CD4-positive, alpha-beta T cell treated with Interleukin-17A for 1 hour (primary cell): ENCODE data around the gene PDIA2.
"Not testable (repeated sequence)": the region's sequence is repeated elsewhere in the genome, so short reads cannot be mapped to it uniquely, and the experiment has no call there.

ENCODE experiments used
- DNase-seq: peaks from one replicate; pipeline ENCODE4 v3.0.0-alpha.2; 2020

PDIA2 gene

GRCh38 chr16:283033-283805, at the start of gene PDIA2:
PDIA2 (plus strand) TSS chr16:283164; CDS start chr16:283170, 6 bp downstream.
- no peak for DNase-seq

- peak; percentile 94 for DNase-seq
These were observed 48.3 kb upstream of the PDIA2 start, which contains the start of gene FAM234A for GRCh38 chr16:234468-235305. FAM234A (plus strand) TSS chr16:234821; CDS start chr16:254414, 19,593 bp downstream.

GRCh38 chr16:239948-240277, 43.1 kb upstream of the PDIA2 start:
- no peak for DNase-seq

GRCh38 chr16:240559-240958, 42.4 kb upstream of the PDIA2 start:
- no peak for DNase-seq

GRCh38 chr16:242281-242680, 40.7 kb upstream of the PDIA2 start:
- no peak for DNase-seq

GRCh38 chr16:243348-243747, 39.6 kb upstream of the PDIA2 start:
- DNase-seq, result no peak

- no peak for DNase-seq
These were observed 37.9 kb upstream of the PDIA2 start for GRCh38 chr16:245105-245504.

- no peak for DNase-seq
These were observed 35.9 kb upstream of the PDIA2 start for GRCh38 chr16:247027-247426.

GRCh38 chr16:249431-249830, 33.5 kb upstream of the PDIA2 start:
- no peak for DNase-seq

GRCh38 chr16:252366-253337, 30.3 kb upstream of the PDIA2 start:
- peak; percentile 41 for DNase-seq

GRCh38 chr16:253833-254232, 29.1 kb upstream of the PDIA2 start:
- peak; percentile 14 for DNase-seq

GRCh38 chr16:254461-254860, 28.5 kb upstream of the PDIA2 start:
- DNase-seq, result no peak

GRCh38 chr16:255183-255582, 27.8 kb upstream of the PDIA2 start:
- no peak for DNase-seq

GRCh38 chr16:258091-258490, 24.9 kb upstream of the PDIA2 start:
- not testable (repeated sequence) for DNase-seq

GRCh38 chr16:259226-259625, 23.7 kb upstream of the PDIA2 start:
- no peak for DNase-seq

GRCh38 chr16:259814-260253, 23.1 kb upstream of the PDIA2 start:
- no peak for DNase-seq

- DNase-seq, result no peak
These were observed 22.6 kb upstream of the PDIA2 start for GRCh38 chr16:260326-260725.

- no peak for DNase-seq
These were observed 21.8 kb upstream of the PDIA2 start for GRCh38 chr16:261031-261691.

GRCh38 chr16:262121-262745, 20.7 kb upstream of the PDIA2 start:
- DNase-seq, result no peak

- DNase-seq, result no peak
These were observed 19.7 kb upstream of the PDIA2 start for GRCh38 chr16:263182-263774.

- no peak for DNase-seq
These were observed 19.0 kb upstream of the PDIA2 start for GRCh38 chr16:263944-264343.
